CD14-positive monocyte (primary cell): ENCODE data around the gene RNF157. TPM values are rescaled to one million over a fixed set of nuclear protein-coding genes. Genes with fewer than 3 reads are reported as not detected.

Experiments
- DNase-seq, 3 donors: peaks; one replicate each; pipeline ENCODE4 v3.0.0-alpha.2; 2011 to 2022
- H2AFZ ChIP-seq: 2 replicates; pipeline ENCODE4 v1.6.0; 2012; ENCODE audit warnings: mild to moderate bottlenecking, low read depth, low read length, inconsistent platforms; ENCODE audit not compliant: insufficient read depth, poor library complexity, severe bottlenecking
- H3K27ac ChIP-seq, 2 donors: 1 replicate in 1 of 2; 2 replicates in 1 of 2; pipeline ENCODE4 v1.5.1; 2012 to 2013; ENCODE audit warnings: low read length in 2 of 2, control low read depth in 1 of 2, inconsistent platforms in 1 of 2, low read depth in 1 of 2, mild to moderate bottlenecking in 1 of 2
- H3K27me3 ChIP-seq, 2 donors: one replicate each; pipeline versions ENCODE4 v1.6.0 to v1.6.1; 2011 to 2013; ENCODE audit warnings: low read length in 2 of 2; ENCODE audit not compliant: control insufficient read depth in 2 of 2, insufficient read depth in 2 of 2
- H3K36me3 ChIP-seq, 2 donors: replicated peaks in 1 of 2; 1 replicate in 1 of 2; 2 replicates in 1 of 2; pipeline versions ENCODE4 v1.5.1 to v1.6.1; 2012 to 2013; ENCODE audit warnings: low read length in 2 of 2, control low read depth in 1 of 2, inconsistent platforms in 1 of 2, mild to moderate bottlenecking in 1 of 2; ENCODE audit not compliant: insufficient read depth in 2 of 2, control insufficient read depth in 1 of 2
- H3K4me1 ChIP-seq, 2 donors: 1 replicate in 1 of 2; 2 replicates in 1 of 2; pipeline versions ENCODE4 v1.5.1 to v1.6.1; 2012 to 2013; ENCODE audit warnings: low read length in 2 of 2, control low read depth in 1 of 2, inconsistent platforms in 1 of 2, mild to moderate bottlenecking in 1 of 2, moderate library complexity in 1 of 2; ENCODE audit not compliant: insufficient read depth in 2 of 2, control insufficient read depth in 1 of 2
- H3K4me2 ChIP-seq: replicated peaks from 2 replicates; pipeline ENCODE3; 2012; ENCODE audit warnings: low read length, moderate library complexity, mild to moderate bottlenecking; ENCODE audit not compliant: poor library complexity, severe bottlenecking; ENCODE audit errors: extremely low read depth
- H3K4me3 ChIP-seq, 3 experiments: fragments of 200-600 bp in 1 of 3; sonication (generic) in 1 of 3; replicated peaks in 1 of 3; 1 replicate in 2 of 3; 2 replicates in 1 of 3; pipeline ENCODE4 v1.5.1; 2011 to 2013; ENCODE audit warnings: low read length in 3 of 3, mild to moderate bottlenecking in 3 of 3, control low read depth in 2 of 3, low read depth in 2 of 3, inconsistent platforms in 1 of 3, moderate library complexity in 1 of 3
- H3K79me2 ChIP-seq: 2 replicates; pipeline ENCODE4 v1.6.0; 2012; ENCODE audit warnings: mild to moderate bottlenecking, control low read depth, inconsistent platforms, low read length, moderate library complexity; ENCODE audit not compliant: insufficient read depth
- H3K9ac ChIP-seq: 2 replicates; pipeline ENCODE4 v1.6.0; 2017; ENCODE audit warnings: low read length, mild to moderate bottlenecking; ENCODE audit not compliant: insufficient read depth, poor library complexity, severe bottlenecking
- H3K9me3 ChIP-seq, 2 donors: replicated peaks in 1 of 2; 1 replicate in 1 of 2; 2 replicates in 1 of 2; pipeline versions ENCODE4 v1.5.1 to v1.6.1; 2012 to 2013; ENCODE audit warnings: low read length in 2 of 2, control low read depth in 1 of 2; ENCODE audit not compliant: control insufficient read depth in 1 of 2, insufficient read depth in 1 of 2
- H4K20me1 ChIP-seq: 2 replicates; pipeline ENCODE4 v1.6.0; 2012; ENCODE audit warnings: mild to moderate bottlenecking, low read length, control low read depth, moderate library complexity; ENCODE audit not compliant: insufficient read depth
- H3K27ac Mint-ChIP-seq, 7 donors: one replicate each; pipeline ENCODE4 v1.8.0; 2020; ENCODE audit warnings: mild to moderate bottlenecking in 7 of 7, mixed read lengths in 7 of 7, moderate library complexity in 6 of 7, inconsistent platforms in 2 of 7
- H3K27me3 Mint-ChIP-seq, 3 donors: one replicate each; pipeline ENCODE4 v1.8.0; 2021 to 2022; ENCODE audit warnings: low read depth in 3 of 3, mild to moderate bottlenecking in 3 of 3, mixed read lengths in 3 of 3, moderate library complexity in 3 of 3, inconsistent platforms in 1 of 3
- H3K36me3 Mint-ChIP-seq, 2 donors: one replicate each; pipeline ENCODE4 v1.8.0; 2020; ENCODE audit warnings: mixed read lengths in 2 of 2, inconsistent platforms in 1 of 2, mild to moderate bottlenecking in 1 of 2
- H3K4me1 Mint-ChIP-seq: one replicate; pipeline ENCODE4 v1.8.0; 2020; ENCODE audit warnings: mild to moderate bottlenecking, mixed read lengths
- H3K4me3 Mint-ChIP-seq, 2 donors: one replicate each; pipeline ENCODE4 v1.8.0; 2020; ENCODE audit warnings: mild to moderate bottlenecking in 2 of 2, mixed read lengths in 2 of 2, moderate library complexity in 1 of 2
- H3K9me3 Mint-ChIP-seq, 7 donors: one replicate each; pipeline ENCODE4 v1.8.0; 2020 to 2022; ENCODE audit warnings: mixed read lengths in 7 of 7, mild to moderate bottlenecking in 6 of 7, moderate library complexity in 6 of 7, inconsistent platforms in 2 of 7
- CTCF ChIP-seq: fragments of 200-600 bp; IDR thresholded peaks from one replicate; pipeline ENCODE4 v1.8.0; 2022; ENCODE audit warnings: antibody characterized with exemption, mild to moderate bottlenecking
- WGBS: methylation state at CpG from one replicate; pipeline ENCODE4 v1.1.5; 2013; ENCODE audit warnings: missing lambda C conversion rate; ENCODE audit not compliant: insufficient coverage; 5-methylcytosine and 5-hydroxymethylcytosine counted together
- intact Hi-C, 2 donors: fragments of 100-400 bp; cut with micrococcal nuclease; formaldehyde crosslinking; loops; one replicate each; pipeline versions ENCODE4 v1.15.0 to v1.15.1; 2023
- polyA plus RNA-seq, 3 donors: library from polyadenylated mRNA; depleted of rRNA in 1 of 3; unstranded in 2 of 3; stranded (reverse) in 1 of 3; fragments of 300-500 nt in 2 of 3; fragments of >200 nt in 1 of 3; fragmentation: Illumina TruSeq in 2 of 3; gene quantifications; 1 replicate in 2 of 3; 2 replicates in 1 of 3; pipeline ENCODE4 v1.2.3, GENCODE V29; 2012 to 2021

The RNF157 gene
- polyA plus RNA-seq, 3 donors = 0.03 TPM; not detected in 2

GRCh38 chr17:76125391-76125675 is 115.0 kb downstream of the RNF157 start:
- H3K4me3 Mint-ChIP-seq = no peak overlapping the region

DNA sequence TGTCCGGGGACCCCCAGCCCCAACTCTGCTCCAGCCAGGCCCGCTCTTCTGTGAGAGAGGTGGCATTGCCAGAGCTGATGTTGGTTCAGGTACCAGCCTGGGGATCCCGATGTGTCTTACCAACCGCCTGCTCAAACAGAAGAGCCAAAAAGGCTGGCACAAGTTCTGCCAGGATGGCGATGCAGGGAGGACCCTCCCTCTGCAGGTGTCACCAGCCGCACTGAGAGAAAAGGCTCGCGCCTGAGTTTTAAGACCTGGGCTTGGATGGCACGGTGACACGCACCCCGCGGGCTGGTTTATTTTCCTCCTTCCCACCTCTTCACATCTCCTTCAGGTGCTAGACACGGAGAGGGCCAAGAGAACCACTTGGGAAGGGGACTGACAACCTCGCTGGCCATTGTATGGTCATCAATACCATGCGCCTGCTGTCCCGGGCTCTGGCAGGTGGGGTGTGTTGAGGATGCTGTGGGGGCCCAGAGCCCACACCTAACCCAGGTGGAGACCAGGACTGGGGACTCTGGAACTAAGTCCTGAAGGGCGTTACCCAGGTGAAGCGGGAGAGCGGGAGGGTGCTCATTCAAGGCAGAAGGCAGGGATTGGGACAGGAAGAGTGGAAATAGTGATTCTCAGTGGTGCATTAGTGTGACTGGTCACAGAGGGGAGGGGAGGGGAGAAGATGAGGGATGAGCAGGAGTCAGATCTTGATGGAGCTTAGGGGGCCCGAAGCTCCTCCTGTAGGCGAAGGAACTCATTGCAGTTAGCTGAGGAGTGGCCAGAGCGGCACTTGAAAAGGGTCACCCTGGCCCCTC is 115.5 kb downstream of the RNF157 start:
- DNase-seq = no peak
- Histone ChIP-seq H3K27me3 (no peaks in the 10 kb centered on the region), H3K27ac (no peak overlapping the region), H3K4me1 (peaks cover 10 to 20% of the 10 kb centered on the region in 2 donors), H3K9me3 (no peaks in the 10 kb centered on the region), H3K9ac (no peak overlapping the region), H3K36me3 (no peaks in the 10 kb centered on the region), H3K4me3 (no peak overlapping the region), H3K4me2 (no peak overlapping the region), H4K20me1 (no peaks in the 10 kb centered on the region), H2AFZ (no peak overlapping the region), H3K79me2 (no peaks in the 10 kb centered on the region)
- no peaks in the 10 kb centered on the region for H3K36me3 Mint-ChIP-seq
- H3K27me3 Mint-ChIP-seq = peaks cover 8 to 25% (median 16%) of the 10 kb centered on the region in 3 donors
- peak; percentile 35 for TF ChIP-seq CTCF
- H3K27ac Mint-ChIP-seq = no peak overlapping the region
- H3K9me3 Mint-ChIP-seq = peaks cover 0 to 9% (median 2%) of the 10 kb centered on the region in 7 donors
- no peak overlapping the region for H3K4me3 Mint-ChIP-seq
- peaks cover 11% of the 10 kb centered on the region for H3K4me1 Mint-ChIP-seq
- whole genome bisulfite sequencing = 93% methylated on average over 9 of the region's 22 CpGs
- intact Hi-C loops = loop anchor here (5.0 to 10.0 kb wide), 4 partner anchors 53 to 280 kb away; no protein-coding TSS in a partner anchor

More at GRCh38 chr17:76125391-76125675, 115.0 kb downstream of the RNF157 start:
- Histone ChIP-seq H3K4me3 (no peak overlapping the region), H3K27ac (no peak overlapping the region), H4K20me1 (no peaks in the 10 kb centered on the region), H2AFZ (no peak overlapping the region), H3K79me2 (no peaks in the 10 kb centered on the region), H3K4me1 (peaks cover 15 to 22% of the 10 kb centered on the region in 2 donors), H3K9me3 (no peaks in the 10 kb centered on the region), H3K4me2 (no peak overlapping the region), H3K36me3 (no peaks in the 10 kb centered on the region), H3K9ac (no peak overlapping the region), H3K27me3 (no peaks in the 10 kb centered on the region)
- peaks cover 8 to 25% (median 16%) of the 10 kb centered on the region in 3 donors for H3K27me3 Mint-ChIP-seq
- no peak for TF ChIP-seq CTCF
- WGBS = 100% methylated on average over 5 of the region's 5 CpGs
- H3K4me1 Mint-ChIP-seq = peaks cover 12% of the 10 kb centered on the region
- no peak for DNase-seq
- no peak overlapping the region for H3K27ac Mint-ChIP-seq
- H3K9me3 Mint-ChIP-seq = peaks cover 0 to 9% (median 2%) of the 10 kb centered on the region in 7 donors
- intact Hi-C loops = loop anchor here in 1 of 2 donors (10.0 kb wide), 2 partner anchors 59 to 279 kb away; no protein-coding TSS in a partner anchor
- H3K36me3 Mint-ChIP-seq = no peaks in the 10 kb centered on the region
